AG04449 (cell line): ENCODE measurements around the gene USP5.

Experiments used
- CTCF ChIA-PET: fragments of 350-600 bp; formaldehyde crosslinking; extraction: SDS; loops from one replicate; lab custom pipeline; 2021; ENCODE audit warnings: antibody characterized with exemption; lab: Yijun Ruan, JAX
- POLR2A ChIA-PET: fragments of 400-600, 350-600 bp; formaldehyde crosslinking; extraction: SDS; loops from one replicate; lab custom pipeline; 2020; ENCODE audit warnings: antibody characterized with exemption, inconsistent platforms; lab: Yijun Ruan, JAX
- DNase-seq: peaks from one replicate; pipeline ENCODE4 v3.0.0-alpha.2; 2010; ENCODE audit warnings: low read depth, low spot score
- H3K4me3 ChIP-seq: 2 replicates; pipeline ENCODE4 v1.5.1; 2011; ENCODE audit warnings: low read depth, mild to moderate bottlenecking, control low read depth, low read length
- TF ChIP-seq, protein P1 (sequence below): IDR thresholded peaks from one replicate; pipeline ENCODE4 v1.5.1; 2011; ENCODE audit warnings: mild to moderate bottlenecking, moderate library complexity, low read length, control low read depth, inconsistent platforms; ENCODE audit not compliant: insufficient read depth; ENCODE audit errors: missing control alignments

Gene USP5

DNA sequence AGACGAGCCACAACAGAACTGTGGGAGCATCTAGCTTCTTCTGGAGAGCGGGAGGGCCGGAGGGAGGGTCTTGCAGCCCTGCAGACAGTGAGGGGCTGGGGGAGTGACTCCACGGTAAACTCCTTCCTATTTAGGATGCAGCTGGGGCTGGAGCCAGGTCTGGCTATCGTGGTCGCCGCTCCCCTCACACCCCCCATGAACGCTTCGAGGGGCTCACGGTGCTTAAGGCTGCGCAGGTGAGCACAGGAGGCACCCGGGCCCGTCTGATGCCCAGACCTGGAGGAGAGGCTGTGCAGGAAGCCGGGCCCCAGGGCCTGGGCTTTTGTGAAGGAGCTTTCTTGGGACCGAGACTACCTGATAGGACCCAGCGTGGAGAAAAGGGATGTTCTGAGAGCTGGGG lies 15.1 kb upstream of the USP5 start:
- no peak for DNase-seq
- CTCF ChIA-PET = interaction anchor here (1.3 to 17.9 kb wide), 5 partner anchors 10 to 283 kb away, joined by 3 to 316 read pairs (median 83); partner anchors contain the start of genes CDCA3, GNB3, GPR162 and MLF2
- no peak overlapping the region for H3K4me3 ChIP-seq
- TF ChIP-seq, protein P1, sequence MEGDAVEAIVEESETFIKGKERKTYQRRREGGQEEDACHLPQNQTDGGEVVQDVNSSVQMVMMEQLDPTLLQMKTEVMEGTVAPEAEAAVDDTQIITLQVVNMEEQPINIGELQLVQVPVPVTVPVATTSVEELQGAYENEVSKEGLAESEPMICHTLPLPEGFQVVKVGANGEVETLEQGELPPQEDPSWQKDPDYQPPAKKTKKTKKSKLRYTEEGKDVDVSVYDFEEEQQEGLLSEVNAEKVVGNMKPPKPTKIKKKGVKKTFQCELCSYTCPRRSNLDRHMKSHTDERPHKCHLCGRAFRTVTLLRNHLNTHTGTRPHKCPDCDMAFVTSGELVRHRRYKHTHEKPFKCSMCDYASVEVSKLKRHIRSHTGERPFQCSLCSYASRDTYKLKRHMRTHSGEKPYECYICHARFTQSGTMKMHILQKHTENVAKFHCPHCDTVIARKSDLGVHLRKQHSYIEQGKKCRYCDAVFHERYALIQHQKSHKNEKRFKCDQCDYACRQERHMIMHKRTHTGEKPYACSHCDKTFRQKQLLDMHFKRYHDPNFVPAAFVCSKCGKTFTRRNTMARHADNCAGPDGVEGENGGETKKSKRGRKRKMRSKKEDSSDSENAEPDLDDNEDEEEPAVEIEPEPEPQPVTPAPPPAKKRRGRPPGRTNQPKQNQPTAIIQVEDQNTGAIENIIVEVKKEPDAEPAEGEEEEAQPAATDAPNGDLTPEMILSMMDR = no peak
- POLR2A ChIA-PET = no interaction called here

DNA sequence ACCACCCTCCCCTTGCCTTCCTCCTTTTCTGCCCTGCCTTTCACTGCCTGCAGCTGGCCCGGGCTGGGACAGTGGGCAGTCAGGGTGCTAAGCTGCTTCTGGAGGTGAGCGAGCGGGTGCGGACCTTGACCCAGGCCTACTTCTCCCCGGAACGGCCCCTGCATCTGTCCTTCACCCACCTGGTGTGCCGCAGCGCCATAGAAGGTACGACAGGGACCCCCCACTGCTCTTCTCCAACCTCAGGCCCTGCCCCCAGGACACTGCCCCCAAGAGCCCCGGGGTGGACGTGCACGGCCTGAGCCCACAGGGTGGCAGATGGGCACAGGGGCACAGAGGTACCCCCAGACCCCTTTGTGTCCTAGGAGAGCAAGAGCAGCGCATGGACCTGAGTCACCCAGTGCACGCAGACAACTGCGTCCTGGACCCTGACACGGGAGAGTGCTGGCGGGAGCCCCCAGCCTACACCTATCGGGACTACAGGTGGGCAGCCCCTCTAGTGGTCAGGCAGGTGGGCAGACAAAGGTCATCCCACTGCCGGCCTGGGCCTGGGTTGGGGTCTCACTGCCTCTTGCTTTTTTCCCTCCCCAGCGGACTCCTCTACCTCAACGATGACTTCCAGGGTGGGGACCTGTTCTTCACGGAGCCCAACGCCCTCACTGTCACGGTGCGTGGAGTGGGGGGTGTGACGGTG lies 14.4 kb upstream of the USP5 start:
- ChIA-PET CTCF (interaction anchor here (6.5 to 17.9 kb wide), 3 partner anchors 10 to 84 kb away, joined by 83 to 316 read pairs (median 304); partner anchors contain the start of genes CDCA3, GNB3, GPR162 and MLF2), POLR2A (no interaction called here)
- H3K4me3 ChIP-seq = no peak overlapping the region
- TF ChIP-seq, protein P1 = no peak
- no peak for DNase-seq

DNA sequence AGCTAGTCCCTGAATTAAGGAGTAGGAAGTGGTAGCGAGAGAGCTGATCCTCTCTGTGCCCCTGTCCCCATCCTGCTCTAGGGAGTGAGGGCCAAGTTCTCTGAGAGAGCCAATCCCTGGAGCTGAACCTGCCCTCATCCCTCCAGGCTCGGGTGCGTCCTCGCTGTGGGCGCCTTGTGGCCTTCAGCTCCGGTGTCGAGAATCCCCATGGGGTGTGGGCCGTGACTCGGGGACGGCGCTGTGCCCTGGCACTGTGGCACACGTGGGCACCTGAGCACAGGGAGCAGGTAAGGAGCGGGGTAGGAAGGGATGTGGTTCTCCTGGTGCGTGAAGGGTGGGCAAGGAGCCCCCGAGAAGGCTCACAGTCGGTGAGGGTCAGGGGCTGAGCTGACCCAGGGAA lies 13.1 kb upstream of the USP5 start:
- TF ChIP-seq, protein P1 = no peak
- CTCF ChIA-PET = interaction anchor here (1.0 to 18.1 kb wide), 6 partner anchors 9 to 85 kb away, joined by 3 to 316 read pairs (median 8); partner anchors contain the start of genes MLF2, P3H3, SPSB2 and USP5
- no peak for DNase-seq
- no peak overlapping the region for H3K4me3 ChIP-seq
- POLR2A ChIA-PET = interaction anchor here (3.9 to 5.5 kb wide), 2 partner anchors 10 to 13 kb away, joined by 17 to 43 read pairs; partner anchors contain the start of genes CDCA3, P3H3 and USP5

GRCh38 chr12:6839482-6840201 lies 12.3 kb upstream of the USP5 start:
- TF ChIP-seq, protein P1 = no peak
- H3K4me3 ChIP-seq = no peak overlapping the region
- CTCF ChIA-PET = interaction anchor here (1.0 to 18.1 kb wide), 6 partner anchors 9 to 86 kb away, joined by 3 to 316 read pairs (median 8); partner anchors contain the start of genes MLF2, P3H3, SPSB2 and USP5
- POLR2A ChIA-PET = interaction anchor here (3.9 to 5.5 kb wide), 2 partner anchors 11 to 12 kb away, joined by 17 to 43 read pairs; partner anchors contain the start of genes CDCA3, P3H3 and USP5
- no peak for DNase-seq

- no peak overlapping the region for H3K4me3 ChIP-seq
- DNase-seq = no peak
- ChIA-PET CTCF (interaction anchor here (1.6 to 18.1 kb wide), 6 partner anchors 8 to 87 kb away, joined by 5 to 316 read pairs (median 10); partner anchors contain the start of genes CDCA3, MLF2, P3H3 and SPSB2), POLR2A (interaction anchor here (1.1 to 5.5 kb wide), 3 partner anchors 11 to 28 kb away, joined by 5 to 43 read pairs (median 17); partner anchors contain the start of genes CDCA3, P3H3 and USP5)
- TF ChIP-seq, protein P1 = no peak
These were observed 11.6 kb upstream of the USP5 start for GRCh38 chr12:6840330-6840729.
